Common myeloid progenitor, CD34-positive (primary cell): Measurements from ENCODE around the gene KRTAP10-8. TPM values are rescaled to one million over a fixed set of nuclear protein-coding genes. Genes with fewer than 3 reads are reported as not detected.

Experiments
- CTCF ChIA-PET: fragments of 350-600 bp; sonication (Branson Sonifier 250); formaldehyde crosslinking; loops from one replicate; lab custom pipeline; 2021; ENCODE audit warnings: antibody characterized with exemption; lab: Charles Lee
- POLR2A ChIA-PET: fragments of 350-600 bp; sonication (Branson Sonifier 250); formaldehyde crosslinking; loops from one replicate; lab custom pipeline; 2021; ENCODE audit warnings: antibody characterized with exemption; lab: Charles Lee
- DNase-seq, 3 donors: peaks; one replicate each; pipeline versions ENCODE4 v3.0.0 to v3.0.0-alpha.2; 2013
- H3K27ac ChIP-seq, 2 experiments: 1 replicate in 1 of 2; 2 replicates in 1 of 2; pipeline ENCODE4 v1.7.0; 2013; ENCODE audit warnings: inconsistent platforms in 2 of 2, low read length in 2 of 2, mild to moderate bottlenecking in 2 of 2, low read depth in 1 of 2, moderate library complexity in 1 of 2; ENCODE audit not compliant: severe bottlenecking in 2 of 2, insufficient read depth in 1 of 2, poor library complexity in 1 of 2
- H3K27me3 ChIP-seq, 5 experiments: replicated peaks in 2 of 5; 1 replicate in 3 of 5; 2 replicates in 2 of 5; pipeline versions ENCODE4 v1.6.1 to v1.7.0; 2013; ENCODE audit warnings: low read length in 4 of 5, mild to moderate bottlenecking in 2 of 5, moderate library complexity in 2 of 5, inconsistent platforms in 1 of 5; ENCODE audit not compliant: insufficient read depth in 5 of 5, control insufficient read depth in 4 of 5
- H3K36me3 ChIP-seq, 4 experiments: 1 replicate in 2 of 4; 2 replicates in 2 of 4; pipeline versions ENCODE4 v1.6.1 to v1.7.0; 2013; ENCODE audit warnings: low read length in 3 of 4, control low read depth in 1 of 4, mild to moderate bottlenecking in 1 of 4; ENCODE audit not compliant: control insufficient read depth in 4 of 4, insufficient read depth in 4 of 4
- H3K4me1 ChIP-seq, 4 experiments: 1 replicate in 3 of 4; 2 replicates in 1 of 4; pipeline versions ENCODE4 v1.6.1 to v1.7.1; 2013; ENCODE audit warnings: low read length in 3 of 4, mild to moderate bottlenecking in 3 of 4, control low read depth in 1 of 4, inconsistent platforms in 1 of 4, moderate library complexity in 1 of 4; ENCODE audit not compliant: control insufficient read depth in 4 of 4, insufficient read depth in 4 of 4; ENCODE audit errors: control extremely low read depth in 1 of 4
- H3K4me3 ChIP-seq, 7 experiments: 1 replicate in 4 of 7; 2 replicates in 3 of 7; pipeline versions ENCODE4 v1.5.1 to v1.7.0; 2013; ENCODE audit warnings: mild to moderate bottlenecking in 7 of 7, low read length in 6 of 7, moderate library complexity in 6 of 7, inconsistent platforms in 2 of 7, low read depth in 2 of 7, control low read depth in 1 of 7; ENCODE audit not compliant: insufficient read depth in 4 of 7, control insufficient read depth in 1 of 7; ENCODE audit errors: extremely low read depth in 1 of 7
- H3K9me3 ChIP-seq, 5 experiments: 1 replicate in 4 of 5; 2 replicates in 1 of 5; pipeline versions ENCODE4 v1.6.1 to v1.7.1; 2013; ENCODE audit warnings: low read length in 4 of 5, mild to moderate bottlenecking in 2 of 5, inconsistent platforms in 1 of 5, low read depth in 1 of 5, moderate library complexity in 1 of 5; ENCODE audit not compliant: control insufficient read depth in 4 of 5, insufficient read depth in 2 of 5; ENCODE audit errors: control extremely low read depth in 1 of 5
- WGBS: methylation state at CpG from one replicate; pipeline ENCODE4 v1.1.5; 2013; ENCODE audit not compliant: insufficient coverage; 5-methylcytosine and 5-hydroxymethylcytosine counted together
- polyA plus RNA-seq: library from polyadenylated mRNA; unstranded; fragments of 120-200 nt; gene quantifications from one replicate; pipeline ENCODE4 v1.2.1, GENCODE V29; 2013

The KRTAP10-8 gene
- polyA plus RNA-seq, result not detected

- Histone ChIP-seq H3K27me3 (peaks cover 0 to 2% (median 0%) of the 10 kb centered on the region in 5 experiments), H3K27ac (no peak within 1 kb of the TSS), H3K36me3 (no peaks in the 10 kb centered on the region), H3K4me3 (no peak within 1 kb of the TSS), H3K4me1 (no peaks in the 10 kb centered on the region), H3K9me3 (peaks cover 0 to 18% (median 6%) of the 10 kb centered on the region in 5 experiments)
- ChIA-PET POLR2A (no interaction called here), CTCF (no interaction called here)
- no peak for DNase-seq
- 96% methylated on average over 6 of the region's 8 CpGs for WGBS
These were observed at the start of gene KRTAP10-8 for GRCh38 chr21:44612029-44612486. Gene KRTAP10-8 (plus strand): TSS chr21:44612079. CDS start chr21:44612101, 22 bp downstream.

DNA sequence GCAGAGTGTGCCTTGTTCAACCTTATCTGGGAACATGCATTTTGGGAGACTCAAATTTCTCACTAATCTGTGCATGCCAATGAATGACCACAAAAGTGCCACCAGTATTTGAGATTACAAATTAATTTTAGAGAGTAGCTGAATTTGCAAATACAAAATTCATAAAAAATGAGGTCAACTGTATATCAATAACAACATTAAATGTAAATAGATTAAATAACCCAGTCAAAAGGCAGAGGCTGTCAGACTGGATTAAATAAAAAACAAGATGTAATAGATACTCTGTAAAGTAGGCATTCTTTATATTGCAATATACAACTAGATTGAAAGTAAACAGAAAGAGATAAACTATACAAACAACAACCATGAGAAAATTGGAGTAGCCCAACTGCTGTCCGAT, 47.8 kb upstream of the KRTAP10-8 start:
- Histone ChIP-seq H3K27ac (no peak overlapping the region), H3K4me1 (peaks cover 0 to 8% (median 2%) of the 10 kb centered on the region in 4 experiments), H3K36me3 (no peaks in the 10 kb centered on the region), H3K27me3 (no peaks in the 10 kb centered on the region), H3K9me3 (peaks cover 2 to 17% (median 4%) of the 10 kb centered on the region in 5 experiments), H3K4me3 (no peak overlapping the region)
- POLR2A ChIA-PET, result no interaction called here
- CTCF ChIA-PET, result no interaction called here
- no CpG with 5 or more reads among the region's 1 CpG for WGBS
- no peak for DNase-seq

GRCh38 chr21:44564886-44565598, 46.8 kb upstream of the KRTAP10-8 start:
- Histone ChIP-seq H3K4me3 (no peak overlapping the region), H3K27me3 (peaks cover 0 to 3% (median 0%) of the 10 kb centered on the region in 5 experiments), H3K9me3 (peaks cover 0 to 8% (median 2%) of the 10 kb centered on the region in 5 experiments), H3K27ac (no peak overlapping the region), H3K4me1 (peaks cover 0 to 8% (median 2%) of the 10 kb centered on the region in 4 experiments), H3K36me3 (no peaks in the 10 kb centered on the region)
- ChIA-PET POLR2A (no interaction called here), CTCF (interaction anchor here (0.6 kb wide), 1 partner anchor 25 kb away, joined by 4 read pairs; no protein-coding TSS in a partner anchor)
- WGBS, result no CpG with 5 or more reads among the region's 1 CpG
- DNase-seq, result peak in 2 of 3 donors; percentile 12 to 17

DNA sequence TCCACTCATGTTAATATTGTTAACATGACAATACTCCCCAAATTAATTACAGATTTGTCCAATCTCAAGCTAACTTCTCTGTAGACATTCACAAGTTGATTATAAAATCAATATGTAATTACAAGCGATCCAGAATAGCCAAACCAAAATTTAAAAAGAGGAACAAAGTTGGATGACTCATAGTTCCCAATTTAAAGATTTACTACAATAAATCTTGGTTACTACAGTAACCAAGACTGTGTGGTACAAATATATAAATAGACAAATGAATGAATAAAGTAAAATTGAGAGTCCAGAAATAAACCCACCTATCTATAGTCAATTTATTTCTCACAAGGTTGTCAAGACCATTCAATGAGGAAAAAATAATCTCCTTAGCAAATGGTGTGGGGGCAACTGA, 45.5 kb upstream of the KRTAP10-8 start:
- peak; percentile 74 to 88 (median 84) for DNase-seq
- peaks cover 1 to 16% (median 5%) of the 10 kb centered on the region in 5 experiments for H3K9me3 ChIP-seq
- H3K36me3 ChIP-seq, result no peaks in the 10 kb centered on the region
- peaks cover 0 to 8% (median 2%) of the 10 kb centered on the region in 4 experiments for H3K4me1 ChIP-seq
- peak overlapping the region; percentile 2 to 50 for H3K27ac ChIP-seq
- H3K27me3 ChIP-seq, result peaks cover 0 to 3% (median 0%) of the 10 kb centered on the region in 5 experiments
- POLR2A ChIA-PET, result no interaction called here
- no peak overlapping the region for H3K4me3 ChIP-seq
- CTCF ChIA-PET, result no interaction called here
- WGBS, result no CpG with 5 or more reads among the region's 1 CpG

DNA sequence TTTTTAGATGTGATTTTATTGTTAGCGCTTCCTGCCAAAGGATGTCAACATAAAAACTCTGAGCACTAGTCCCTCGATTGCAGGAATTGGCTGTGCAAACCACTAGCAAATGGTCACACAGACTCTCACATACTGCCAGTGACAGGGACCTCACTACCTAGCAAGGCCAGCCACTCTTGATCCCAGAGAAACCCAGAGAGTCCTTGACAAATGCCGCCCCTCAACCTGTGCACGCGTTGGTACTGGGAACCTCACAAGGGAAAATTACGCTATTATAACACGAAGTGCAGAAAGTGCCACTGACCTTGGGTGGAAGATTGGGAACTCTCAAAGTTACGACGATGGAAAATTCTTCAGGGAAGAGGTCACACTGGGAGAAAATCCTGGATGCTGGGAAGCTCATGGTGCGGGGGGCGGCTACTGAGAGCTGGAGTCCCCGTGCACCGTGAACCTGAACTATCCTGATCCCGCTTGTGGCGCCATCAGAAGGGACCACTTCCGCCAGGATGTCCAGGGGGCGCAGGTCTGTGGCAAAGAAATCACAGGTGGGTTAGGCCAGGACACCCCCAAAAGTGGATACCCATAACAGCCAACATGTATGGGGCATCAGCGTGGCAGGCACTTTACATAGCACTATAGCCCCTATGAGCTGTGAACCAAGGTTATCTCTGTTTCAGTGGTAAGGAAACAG, 44.3 kb upstream of the KRTAP10-8 start:
- no peak overlapping the region for H3K27ac ChIP-seq
- ChIA-PET CTCF (no interaction called here), POLR2A (no interaction called here)
- H3K9me3 ChIP-seq, result peaks cover under 1 to 17% (median 6%) of the 10 kb centered on the region in 5 experiments
- no peaks in the 10 kb centered on the region for H3K36me3 ChIP-seq
- no peak for DNase-seq
- WGBS, result 92% methylated on average over 18 of the region's 18 CpGs
- peaks cover 0 to 4% (median 2%) of the 10 kb centered on the region in 5 experiments for H3K27me3 ChIP-seq
- no peak overlapping the region for H3K4me3 ChIP-seq
- H3K4me1 ChIP-seq, result peaks cover 0 to 8% (median 2%) of the 10 kb centered on the region in 4 experiments

DNA sequence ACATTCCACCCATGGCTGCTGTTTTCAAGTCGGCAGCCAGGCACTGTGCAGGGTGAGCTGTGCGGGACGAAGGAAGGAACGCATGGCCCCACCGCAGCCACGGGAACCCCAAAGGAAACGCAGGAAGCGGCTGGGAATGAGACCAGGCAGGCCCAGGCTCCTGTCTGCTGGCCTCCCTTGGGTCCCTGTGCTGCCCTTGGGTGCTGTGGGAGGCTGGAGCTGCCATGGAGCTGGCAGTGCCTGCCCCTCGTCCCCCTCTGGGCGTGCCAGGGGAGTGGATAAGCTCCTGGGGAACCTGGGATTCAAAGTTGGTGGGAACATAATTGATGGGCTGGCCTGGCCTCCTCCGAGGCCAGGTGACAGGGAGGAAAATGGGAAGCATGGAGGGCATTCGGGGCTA, 43.6 kb upstream of the KRTAP10-8 start:
- Histone ChIP-seq H3K27me3 (peaks cover 0 to 9% (median 2%) of the 10 kb centered on the region in 5 experiments), H3K36me3 (no peaks in the 10 kb centered on the region), H3K27ac (no peak overlapping the region), H3K4me3 (no peak overlapping the region), H3K9me3 (peaks cover 0 to 16% (median 6%) of the 10 kb centered on the region in 5 experiments), H3K4me1 (peaks cover 0 to 8% (median 2%) of the 10 kb centered on the region in 4 experiments)
- POLR2A ChIA-PET, result no interaction called here
- no peak for DNase-seq
- 82% methylated on average over 11 of the region's 12 CpGs for WGBS
- CTCF ChIA-PET, result interaction anchor here (0.5 kb wide), 1 partner anchor 175 kb away, joined by 3 read pairs; no protein-coding TSS in a partner anchor
